ENCODE data around the gene ZNRF4. TPM values are rescaled to one million over a fixed set of nuclear protein-coding genes. Genes with fewer than 3 reads are reported as not detected.

Gene ZNRF4
- total RNA-seq, 4 donors from 2014 or later = not detected

DNA sequence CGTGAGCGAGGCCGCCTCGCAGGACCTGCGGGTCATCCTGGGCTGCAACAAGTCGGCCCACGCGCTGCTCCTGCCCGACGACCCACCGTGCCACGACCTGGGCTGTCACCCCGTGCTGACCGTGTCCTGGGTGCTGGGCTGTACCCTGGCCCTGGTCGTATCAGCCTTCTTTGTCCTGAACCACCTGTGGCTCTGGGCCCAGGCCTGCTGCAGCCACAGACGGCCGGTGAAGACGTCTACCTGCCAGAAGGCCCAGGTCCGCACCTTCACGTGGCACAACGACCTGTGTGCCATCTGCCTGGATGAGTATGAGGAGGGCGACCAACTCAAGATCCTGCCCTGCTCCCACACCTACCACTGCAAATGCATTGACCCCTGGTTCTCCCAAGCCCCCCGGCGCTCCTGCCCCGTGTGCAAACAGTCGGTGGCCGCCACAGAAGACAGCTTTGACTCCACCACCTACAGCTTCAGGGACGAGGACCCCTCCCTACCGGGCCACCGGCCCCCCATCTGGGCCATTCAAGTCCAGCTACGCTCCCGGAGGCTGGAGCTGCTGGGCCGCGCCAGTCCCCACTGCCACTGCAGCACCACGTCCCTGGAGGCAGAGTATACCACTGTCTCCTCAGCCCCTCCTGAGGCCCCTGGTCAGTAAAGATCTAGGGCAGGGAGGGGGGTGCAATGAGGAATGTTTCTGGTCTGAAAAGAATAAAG, 1.1 kb downstream of the ZNRF4 start:
- no peak overlapping the region for H3K27ac ChIP-seq
- no peaks in the 10 kb centered on the region for H3K4me1 ChIP-seq
- no peak for TF ChIP-seq POLR2A (IDR thresholded peaks at IDR 0.05)
- TF ChIP-seq, protein P1, sequence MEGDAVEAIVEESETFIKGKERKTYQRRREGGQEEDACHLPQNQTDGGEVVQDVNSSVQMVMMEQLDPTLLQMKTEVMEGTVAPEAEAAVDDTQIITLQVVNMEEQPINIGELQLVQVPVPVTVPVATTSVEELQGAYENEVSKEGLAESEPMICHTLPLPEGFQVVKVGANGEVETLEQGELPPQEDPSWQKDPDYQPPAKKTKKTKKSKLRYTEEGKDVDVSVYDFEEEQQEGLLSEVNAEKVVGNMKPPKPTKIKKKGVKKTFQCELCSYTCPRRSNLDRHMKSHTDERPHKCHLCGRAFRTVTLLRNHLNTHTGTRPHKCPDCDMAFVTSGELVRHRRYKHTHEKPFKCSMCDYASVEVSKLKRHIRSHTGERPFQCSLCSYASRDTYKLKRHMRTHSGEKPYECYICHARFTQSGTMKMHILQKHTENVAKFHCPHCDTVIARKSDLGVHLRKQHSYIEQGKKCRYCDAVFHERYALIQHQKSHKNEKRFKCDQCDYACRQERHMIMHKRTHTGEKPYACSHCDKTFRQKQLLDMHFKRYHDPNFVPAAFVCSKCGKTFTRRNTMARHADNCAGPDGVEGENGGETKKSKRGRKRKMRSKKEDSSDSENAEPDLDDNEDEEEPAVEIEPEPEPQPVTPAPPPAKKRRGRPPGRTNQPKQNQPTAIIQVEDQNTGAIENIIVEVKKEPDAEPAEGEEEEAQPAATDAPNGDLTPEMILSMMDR (IDR thresholded peaks at IDR 0.05) = no peak
- H3K9me3 ChIP-seq = no peaks in the 10 kb centered on the region
- no peak overlapping the region for H3K4me3 ChIP-seq
- intact Hi-C loops (cut with DNase I; ENCODE audit: low total_unique reads) = no loop called here
- DNase-seq = no peak
- H3K36me3 ChIP-seq = no peaks in the 10 kb centered on the region
- H3K27me3 ChIP-seq = no peaks in the 10 kb centered on the region

GRCh38 chr19:5456841-5457200, 1.6 kb downstream of the ZNRF4 start:
- Histone ChIP-seq H3K9me3 (no peaks in the 10 kb centered on the region), H3K27me3 (no peaks in the 10 kb centered on the region), H3K27ac (no peak overlapping the region), H3K4me3 (no peak overlapping the region), H3K4me1 (no peaks in the 10 kb centered on the region), H3K36me3 (no peaks in the 10 kb centered on the region)
- TF ChIP-seq POLR2A (IDR thresholded peaks at IDR 0.05) = no peak
- intact Hi-C loops (cut with DNase I; ENCODE audit: low total_unique reads) = no loop called here
- DNase-seq = no peak

- Histone ChIP-seq H3K4me1 (no peaks in the 10 kb centered on the region), H3K27ac (no peak overlapping the region), H3K27me3 (no peaks in the 10 kb centered on the region), H3K4me3 (no peak overlapping the region), H3K36me3 (no peaks in the 10 kb centered on the region), H3K9me3 (no peaks in the 10 kb centered on the region)
- TF ChIP-seq, protein P1 (IDR thresholded peaks at IDR 0.05) = no peak
- TF ChIP-seq POLR2A (IDR thresholded peaks at IDR 0.05) = no peak
- no peak for DNase-seq
- intact Hi-C loops (cut with DNase I; ENCODE audit: low total_unique reads) = no loop called here
Measured at GRCh38 chr19:5457709-5458108, 2.5 kb downstream of the ZNRF4 start.

DNA sequence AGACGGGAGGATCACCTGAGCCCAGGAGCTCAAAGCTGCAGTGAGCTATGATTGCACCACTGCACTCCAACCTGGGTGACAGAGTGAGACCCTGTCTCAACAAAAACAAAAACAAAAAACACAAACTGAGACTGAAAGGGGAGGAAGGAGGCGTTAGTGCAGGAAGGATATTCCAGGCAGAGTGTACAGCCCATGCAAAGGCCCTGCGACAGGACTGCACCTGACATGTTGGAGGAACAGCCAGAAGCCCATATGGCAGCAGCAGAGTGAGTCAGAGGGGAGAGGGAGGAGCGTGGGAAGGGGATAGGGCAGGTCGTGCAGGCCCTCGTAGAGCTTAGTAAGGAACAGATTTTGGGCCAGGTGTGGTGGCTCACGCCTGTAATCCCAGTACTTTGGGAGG, 3.2 kb downstream of the ZNRF4 start:
- Histone ChIP-seq H3K36me3 (no peaks in the 10 kb centered on the region), H3K9me3 (no peaks in the 10 kb centered on the region), H3K4me3 (no peak overlapping the region), H3K27me3 (no peaks in the 10 kb centered on the region), H3K4me1 (no peaks in the 10 kb centered on the region), H3K27ac (no peak overlapping the region)
- no peak for DNase-seq
- intact Hi-C loops (cut with DNase I; ENCODE audit: low total_unique reads) = no loop called here
- TF ChIP-seq POLR2A (IDR thresholded peaks at IDR 0.05) = no peak
- TF ChIP-seq, protein P1 (IDR thresholded peaks at IDR 0.05) = no peak

DNA sequence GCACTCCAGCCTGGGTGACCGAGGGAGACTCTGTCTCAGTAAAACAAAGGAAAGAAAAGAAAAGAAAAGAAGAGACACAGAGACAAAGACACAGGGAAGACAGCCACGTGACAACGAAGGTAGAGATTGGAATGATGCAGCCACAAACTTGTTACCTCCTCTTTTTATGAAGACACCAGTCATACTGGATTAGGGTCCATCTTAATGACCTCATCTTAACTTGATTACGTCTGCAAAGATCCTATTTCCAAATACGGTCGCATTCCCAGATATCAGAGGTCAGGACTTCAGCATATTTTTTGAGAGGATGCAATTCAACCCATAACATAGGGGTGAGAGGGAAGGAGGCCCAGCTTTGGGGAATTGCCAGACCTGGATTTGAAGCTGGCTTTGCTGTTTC, 4.1 kb downstream of the ZNRF4 start:
- Histone ChIP-seq H3K4me3 (no peak overlapping the region), H3K27me3 (no peaks in the 10 kb centered on the region), H3K9me3 (no peaks in the 10 kb centered on the region), H3K36me3 (no peaks in the 10 kb centered on the region), H3K27ac (no peak overlapping the region), H3K4me1 (no peaks in the 10 kb centered on the region)
- DNase-seq = no peak
- intact Hi-C loops (cut with DNase I; ENCODE audit: low total_unique reads) = no loop called here
- TF ChIP-seq POLR2A (IDR thresholded peaks at IDR 0.05) = no peak
- TF ChIP-seq, protein P1 (IDR thresholded peaks at IDR 0.05) = no peak

DNA sequence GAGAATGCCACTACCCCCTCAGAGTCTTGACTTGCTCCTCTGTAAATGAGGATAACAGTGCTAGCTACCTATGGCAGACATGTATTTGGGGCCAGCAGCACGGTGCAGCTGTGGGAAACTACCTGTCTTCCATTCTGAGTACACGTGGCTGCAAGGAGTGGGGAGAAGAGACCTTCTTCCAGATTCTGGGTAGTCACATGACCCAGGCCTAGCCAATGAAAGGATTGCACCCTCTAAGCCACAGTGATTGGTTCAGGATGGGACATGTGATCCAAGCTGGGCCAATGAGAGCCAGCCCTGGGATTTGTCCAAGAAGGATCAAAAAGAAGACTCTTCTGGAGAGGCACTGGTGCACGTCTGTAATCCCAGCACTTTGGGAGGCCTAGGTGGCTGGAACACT, 5.5 kb downstream of the ZNRF4 start:
- TF ChIP-seq POLR2A (IDR thresholded peaks at IDR 0.05) = no peak
- TF ChIP-seq, protein P1 (IDR thresholded peaks at IDR 0.05) = no peak
- intact Hi-C loops (cut with DNase I; ENCODE audit: low total_unique reads) = no loop called here
- DNase-seq = no peak
- Histone ChIP-seq H3K4me3 (no peak overlapping the region), H3K4me1 (no peaks in the 10 kb centered on the region), H3K27ac (no peak overlapping the region), H3K36me3 (no peaks in the 10 kb centered on the region), H3K9me3 (no peaks in the 10 kb centered on the region), H3K27me3 (no peaks in the 10 kb centered on the region)

All from uterus (tissue), 4 donors.